Caco-2 (cell line): ENCODE results near the gene YARS1. TPM values are rescaled to one million over a fixed set of nuclear protein-coding genes. Genes with fewer than 3 reads are reported as not detected.
A peak's percentile ranks its signal among the peaks of the same experiment; 100 is the strongest.

Source experiments
- BruUV-seq: library from RNA; stranded (reverse); fragments of 400-500 nt; replicated peaks from 2 replicates; lab custom pipeline; 2021; lab: Mats Ljungman, UMichigan
- CTCF ChIA-PET: fragments of 300-600 bp; sonication (Branson Sonifier 250); formaldehyde crosslinking; loops from one replicate; lab custom pipeline; 2022; ENCODE audit warnings: antibody characterized with exemption; lab: Charles Lee
- POLR2A ChIA-PET: fragments of 300-600 bp; sonication (Branson Sonifier 250); formaldehyde crosslinking; loops from one replicate; lab custom pipeline; 2022; ENCODE audit warnings: antibody characterized with exemption; lab: Charles Lee
- DNase-seq, 2 experiments: peaks; one replicate each; pipeline versions ENCODE4 v3.0.0 to v3.0.0-alpha.2; 2020 to 2022
- H3K27me3 ChIP-seq: replicated peaks from 2 replicates; pipeline ENCODE4 v1.6.0; 2011; ENCODE audit warnings: low read length; ENCODE audit not compliant: control insufficient read depth, insufficient read depth
- H3K36me3 ChIP-seq: 2 replicates; pipeline ENCODE4 v1.5.1; 2011; ENCODE audit warnings: low read length; ENCODE audit not compliant: control insufficient read depth, insufficient read depth
- H3K4me1 ChIP-seq: fragments of 250-450 bp; sonication (Bioruptor Pico); 2 replicates; pipeline ENCODE4 v1.5.1; 2020; ENCODE audit warnings: mild to moderate bottlenecking
- H3K4me3 ChIP-seq: 2 replicates; pipeline ENCODE4 v1.5.1; 2011; ENCODE audit warnings: low read depth, mild to moderate bottlenecking, control low read depth, low read length
- H3K9me3 ChIP-seq: fragments of 250-450 bp; sonication (Bioruptor Pico); 2 replicates; pipeline ENCODE4 v1.5.1; 2020; ENCODE audit warnings: mild to moderate bottlenecking, moderate library complexity
- H3K27ac Mint-ChIP-seq: one replicate; pipeline ENCODE4 v1.8.0; 2022; ENCODE audit warnings: mixed read lengths; ENCODE audit not compliant: unreplicated experiment
- H3K27me3 Mint-ChIP-seq: one replicate; pipeline ENCODE4 v1.8.0; 2022; ENCODE audit warnings: mixed read lengths; ENCODE audit not compliant: insufficient read depth, unreplicated experiment
- H3K36me3 Mint-ChIP-seq: one replicate; pipeline ENCODE4 v1.8.0; 2022; ENCODE audit warnings: mild to moderate bottlenecking, mixed read lengths; ENCODE audit not compliant: insufficient read depth, unreplicated experiment
- H3K4me1 Mint-ChIP-seq: one replicate; pipeline ENCODE4 v1.8.0; 2022; ENCODE audit warnings: low read depth, mixed read lengths; ENCODE audit not compliant: unreplicated experiment
- H3K4me3 Mint-ChIP-seq: one replicate; pipeline ENCODE4 v1.8.0; 2022; ENCODE audit warnings: mild to moderate bottlenecking, moderate library complexity, mixed read lengths; ENCODE audit not compliant: unreplicated experiment
- H3K9me3 Mint-ChIP-seq: one replicate; pipeline ENCODE4 v1.8.0; 2022; ENCODE audit warnings: mixed read lengths; ENCODE audit not compliant: unreplicated experiment
- intact Hi-C: fragments of 100-400 bp; cut with micrococcal nuclease; formaldehyde crosslinking; loops from one replicate; pipeline ENCODE4 v1.10.0; 2022; ENCODE audit not compliant: unreplicated experiment
- total RNA-seq: library from RNA; stranded (reverse); gene quantifications from 2 replicates; pipeline ENCODE4 v1.2.3, GENCODE V29; 2022
- TF ChIP-seq, protein P1 (sequence below), 2 experiments: fragments of 200-600 bp in 1 of 2; IDR thresholded peaks; 1 replicate in 1 of 2; 2 replicates in 1 of 2; pipeline versions ENCODE4 v1.5.1 to v1.8.0; 2011 to 2022; ENCODE audit warnings: antibody characterized with exemption in 1 of 2, control low read depth in 1 of 2, inconsistent platforms in 1 of 2, low read depth in 1 of 2, low read length in 1 of 2, mild to moderate bottlenecking in 1 of 2, moderate library complexity in 1 of 2; ENCODE audit not compliant: insufficient read depth in 1 of 2, severe bottlenecking in 1 of 2, unreplicated experiment in 1 of 2

Gene YARS1
- total RNA-seq, 1 experiment from 2014 or later: 184 TPM

DNA sequence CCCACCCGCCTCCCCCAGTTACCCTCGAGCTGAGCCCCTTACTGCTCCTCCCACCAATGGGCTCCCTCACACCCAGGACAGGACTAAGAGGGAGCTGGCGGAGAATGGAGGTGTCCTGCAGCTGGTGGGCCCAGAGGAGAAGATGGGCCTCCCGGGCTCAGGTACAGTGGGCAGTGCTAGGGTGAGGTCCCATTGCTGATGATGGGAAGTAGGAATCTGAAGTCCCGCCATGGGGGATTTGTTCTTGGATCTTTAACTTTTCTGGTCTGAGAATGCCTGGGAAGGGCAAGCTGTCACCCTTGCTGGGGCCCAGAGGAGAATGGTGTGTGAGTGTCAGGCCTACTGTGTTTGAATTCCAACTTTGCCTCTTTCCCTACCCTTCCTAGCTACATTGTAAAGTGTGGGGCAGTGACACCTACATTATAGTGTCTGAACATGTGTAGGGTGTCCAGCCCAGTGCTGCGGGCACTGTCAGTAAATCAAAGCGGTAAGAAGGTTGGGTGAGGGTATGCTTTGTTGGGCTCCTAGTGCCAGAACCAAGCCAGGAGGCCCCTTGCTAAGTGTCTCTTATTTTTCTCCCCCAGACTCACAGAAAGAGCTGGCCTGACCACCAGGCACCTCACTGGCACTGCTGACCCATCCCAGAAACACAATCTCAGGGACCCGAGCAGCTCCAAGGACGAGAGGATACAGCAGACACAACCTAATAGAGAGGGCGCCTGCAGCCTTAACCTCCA lies 44.7 kb downstream of the YARS1 start:
- Histone ChIP-seq H3K9me3 (no peaks in the 10 kb centered on the region), H3K4me3 (no peak overlapping the region), H3K4me1 (peaks cover 6% of the 10 kb centered on the region; the same call in 1 of the 2 replicates), H3K36me3 (no peaks in the 10 kb centered on the region; the same call in 1 of the 2 replicates), H3K27me3 (no peaks in the 10 kb centered on the region)
- Mint-ChIP-seq H3K36me3 (peaks cover 68% of the 10 kb centered on the region), H3K4me3 (peak overlapping the region; percentile 35), H3K27me3 (no peaks in the 10 kb centered on the region), H3K27ac (peak overlapping the region; percentile 73), H3K4me1 (peaks cover 16% of the 10 kb centered on the region), H3K9me3 (no peaks in the 10 kb centered on the region)
- DNase-seq: no peak
- intact Hi-C loops: loop anchor here (1.0 to 10.0 kb wide), 2 partner anchors 60 to 368 kb away; no protein-coding TSS in a partner anchor
- POLR2A ChIA-PET: interaction anchor here (0.8 kb wide), 1 partner anchor 11 kb away, joined by 4 read pairs; no protein-coding TSS in a partner anchor
- TF ChIP-seq, protein P1, sequence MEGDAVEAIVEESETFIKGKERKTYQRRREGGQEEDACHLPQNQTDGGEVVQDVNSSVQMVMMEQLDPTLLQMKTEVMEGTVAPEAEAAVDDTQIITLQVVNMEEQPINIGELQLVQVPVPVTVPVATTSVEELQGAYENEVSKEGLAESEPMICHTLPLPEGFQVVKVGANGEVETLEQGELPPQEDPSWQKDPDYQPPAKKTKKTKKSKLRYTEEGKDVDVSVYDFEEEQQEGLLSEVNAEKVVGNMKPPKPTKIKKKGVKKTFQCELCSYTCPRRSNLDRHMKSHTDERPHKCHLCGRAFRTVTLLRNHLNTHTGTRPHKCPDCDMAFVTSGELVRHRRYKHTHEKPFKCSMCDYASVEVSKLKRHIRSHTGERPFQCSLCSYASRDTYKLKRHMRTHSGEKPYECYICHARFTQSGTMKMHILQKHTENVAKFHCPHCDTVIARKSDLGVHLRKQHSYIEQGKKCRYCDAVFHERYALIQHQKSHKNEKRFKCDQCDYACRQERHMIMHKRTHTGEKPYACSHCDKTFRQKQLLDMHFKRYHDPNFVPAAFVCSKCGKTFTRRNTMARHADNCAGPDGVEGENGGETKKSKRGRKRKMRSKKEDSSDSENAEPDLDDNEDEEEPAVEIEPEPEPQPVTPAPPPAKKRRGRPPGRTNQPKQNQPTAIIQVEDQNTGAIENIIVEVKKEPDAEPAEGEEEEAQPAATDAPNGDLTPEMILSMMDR (IDR thresholded peaks at IDR 0.05; ENCODE audit: insufficient read depth in 1 of 2, low read depth in 1 of 2, low read length in 1 of 2, severe bottlenecking in 1 of 2, unreplicated experiment in 1 of 2): no peak
- CTCF ChIA-PET: interaction anchor here (1.2 to 5.6 kb wide), 3 partner anchors 23 to 60 kb away, joined by 4 to 79 read pairs (median 4); no protein-coding TSS in a partner anchor
- no TSS peak for BruUV-seq

DNA sequence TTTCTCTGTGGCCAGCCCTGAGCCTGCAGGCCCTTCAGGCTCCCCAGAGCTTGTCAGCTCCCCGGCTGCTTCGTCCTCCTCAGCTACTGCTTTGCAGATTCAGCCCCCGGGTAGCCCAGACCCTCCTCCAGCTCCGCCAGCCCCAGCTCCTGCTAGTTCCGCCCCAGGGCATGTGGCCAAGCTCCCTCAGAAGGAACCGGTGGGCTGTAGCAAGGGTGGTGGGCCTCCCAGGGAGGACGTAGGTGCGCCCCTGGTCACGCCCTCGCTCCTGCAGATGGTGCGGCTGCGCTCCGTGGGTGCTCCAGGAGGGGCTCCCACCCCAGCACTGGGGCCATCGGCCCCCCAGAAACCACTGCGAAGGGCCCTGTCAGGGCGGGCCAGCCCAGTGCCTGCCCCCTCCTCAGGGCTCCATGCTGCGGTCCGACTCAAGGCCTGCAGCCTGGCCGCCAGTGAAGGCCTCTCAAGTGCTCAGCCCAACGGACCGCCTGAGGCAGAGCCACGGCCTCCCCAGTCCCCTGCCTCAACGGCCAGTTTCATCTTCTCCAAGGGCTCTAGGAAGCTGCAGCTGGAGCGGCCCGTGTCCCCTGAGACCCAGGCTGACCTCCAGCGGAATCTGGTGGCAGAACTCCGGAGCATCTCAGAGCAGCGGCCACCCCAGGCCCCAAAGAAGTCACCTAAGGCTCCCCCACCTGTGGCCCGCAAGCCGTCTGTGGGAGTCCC lies 45.4 kb downstream of the YARS1 start:
- Histone ChIP-seq H3K4me3 (no peak overlapping the region), H3K27me3 (no peaks in the 10 kb centered on the region), H3K36me3 (no peaks in the 10 kb centered on the region; the same call in 1 of the 2 replicates), H3K4me1 (peaks cover 6% of the 10 kb centered on the region; the same call in 1 of the 2 replicates), H3K9me3 (no peaks in the 10 kb centered on the region)
- Mint-ChIP-seq H3K36me3 (peaks cover 67% of the 10 kb centered on the region), H3K4me1 (peaks cover 23% of the 10 kb centered on the region), H3K4me3 (no peak overlapping the region), H3K27ac (no peak overlapping the region), H3K27me3 (no peaks in the 10 kb centered on the region), H3K9me3 (no peaks in the 10 kb centered on the region)
- CTCF ChIA-PET: interaction anchor here (1.5 to 5.6 kb wide), 3 partner anchors 22 to 60 kb away, joined by 4 to 79 read pairs (median 5); no protein-coding TSS in a partner anchor
- POLR2A ChIA-PET: no interaction called here
- intact Hi-C loops: loop anchor here (10.0 kb wide), 1 partner anchor 367 kb away; no protein-coding TSS in a partner anchor
- TF ChIP-seq, protein P1 (IDR thresholded peaks at IDR 0.05; ENCODE audit: insufficient read depth in 1 of 2, low read depth in 1 of 2, low read length in 1 of 2, severe bottlenecking in 1 of 2, unreplicated experiment in 1 of 2): no peak
- DNase-seq: no peak
- no TSS peak for BruUV-seq
